ENCODE results near the gene LMTK2.

GRCh38 chr7:98192781-98193457 is 86.3 kb downstream of the LMTK2 start:
- no peak for TF ChIP-seq CTCF (IDR thresholded peaks at IDR 0.05)
- TF ChIP-seq POLR2A (IDR thresholded peaks at IDR 0.05), result no peak
